Occipital lobe (tissue), 2 donors: ENCODE results near the gene SCFD1. TPM values are rescaled to one million over a fixed set of nuclear protein-coding genes. Genes with fewer than 3 reads are reported as not detected.

ENCODE experiments used
- DNase-seq: peaks from one replicate; lab custom pipeline; 2025; lab: John Stamatoyannopoulos, UW
- total RNA-seq: library from RNA; depleted of rRNA; stranded (reverse); fragments of >200 nt; gene quantifications from one replicate; pipeline ENCODE4 v1.2.3, GENCODE V29; 2014

The SCFD1 gene
- total RNA-seq, 1 donor from 2014 or later = 195 TPM

DNA sequence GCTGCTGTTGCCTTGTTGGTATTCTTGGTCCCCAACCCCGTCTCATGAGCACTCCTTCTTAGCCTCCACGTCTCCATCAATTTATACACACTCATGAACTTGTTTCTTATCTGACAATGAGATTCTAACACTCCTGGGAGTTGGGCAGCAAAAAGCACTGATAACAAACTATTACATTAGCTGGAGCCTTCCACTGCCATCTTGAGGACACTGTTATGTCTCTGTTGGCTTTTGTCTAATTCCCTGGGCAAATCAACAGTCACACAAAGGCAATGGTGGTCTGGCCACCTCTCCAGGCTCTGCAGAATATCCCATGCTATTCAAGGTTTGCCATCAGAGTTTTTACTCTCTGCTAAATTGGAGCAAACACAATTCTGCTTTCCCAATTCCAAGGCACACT lies 134.5 kb downstream of the SCFD1 start:
- no peak for DNase-seq

DNA sequence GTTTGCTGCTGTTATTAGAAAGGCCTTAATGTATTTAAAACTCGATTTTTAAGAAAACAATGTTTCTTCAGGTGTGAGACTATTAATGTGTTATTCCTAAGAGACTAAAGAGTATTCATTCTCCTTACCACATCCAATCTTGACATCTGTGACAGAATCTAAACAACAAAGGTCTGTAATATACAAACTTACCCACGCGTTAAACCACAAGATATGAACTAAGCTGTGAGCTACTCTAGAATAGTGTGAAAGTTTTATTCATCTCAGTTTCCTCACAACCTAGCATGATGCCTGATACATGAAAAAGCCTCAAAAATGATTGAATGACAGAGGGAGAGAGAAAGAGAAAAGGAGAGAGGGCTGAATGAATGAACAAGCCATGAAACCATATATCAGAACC lies 135.0 kb downstream of the SCFD1 start:
- DNase-seq = no peak

DNA sequence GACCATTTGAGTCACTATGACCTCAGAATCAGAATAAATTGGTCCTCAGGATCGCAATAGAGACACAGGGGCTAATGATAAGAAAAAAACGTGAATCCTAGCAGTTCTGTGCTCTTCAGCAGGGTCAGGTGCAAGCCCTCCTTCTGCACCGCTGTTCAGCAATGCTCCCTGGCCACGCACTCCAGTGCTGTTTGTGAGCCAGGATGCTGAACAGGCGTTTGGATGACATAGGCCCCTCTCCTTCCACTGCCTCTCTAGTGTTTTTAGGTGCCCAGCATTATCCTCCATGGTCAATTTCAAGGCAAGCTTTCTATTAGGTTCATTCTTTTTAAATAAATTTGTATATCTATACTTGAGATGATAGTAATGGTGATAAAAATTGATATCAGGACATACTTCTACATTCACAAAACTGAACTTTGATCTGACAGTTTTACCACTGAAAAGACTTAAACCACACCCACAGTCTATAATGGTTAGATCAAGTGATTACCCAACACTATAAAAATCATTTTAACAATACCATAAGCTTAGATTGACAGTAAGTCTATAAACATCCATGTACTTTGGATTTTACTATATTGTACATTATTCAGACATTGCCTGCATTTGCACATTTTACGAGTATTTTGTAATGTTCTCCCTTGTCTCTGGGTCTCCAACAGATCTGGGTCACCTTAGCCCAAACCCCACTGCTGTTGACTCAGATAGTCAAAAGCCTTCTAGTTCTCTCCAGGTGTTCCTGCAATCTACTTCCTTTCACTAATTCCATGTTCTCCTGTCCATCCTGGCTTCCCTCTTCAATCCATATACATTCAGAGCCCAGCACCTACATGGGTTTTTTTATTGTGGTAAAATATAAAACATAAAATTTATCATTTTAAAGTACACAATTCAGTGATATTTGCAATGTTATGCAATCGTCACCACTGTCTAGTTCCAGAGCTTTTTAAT lies 137.3 kb downstream of the SCFD1 start:
- DNase-seq = no peak

DNA sequence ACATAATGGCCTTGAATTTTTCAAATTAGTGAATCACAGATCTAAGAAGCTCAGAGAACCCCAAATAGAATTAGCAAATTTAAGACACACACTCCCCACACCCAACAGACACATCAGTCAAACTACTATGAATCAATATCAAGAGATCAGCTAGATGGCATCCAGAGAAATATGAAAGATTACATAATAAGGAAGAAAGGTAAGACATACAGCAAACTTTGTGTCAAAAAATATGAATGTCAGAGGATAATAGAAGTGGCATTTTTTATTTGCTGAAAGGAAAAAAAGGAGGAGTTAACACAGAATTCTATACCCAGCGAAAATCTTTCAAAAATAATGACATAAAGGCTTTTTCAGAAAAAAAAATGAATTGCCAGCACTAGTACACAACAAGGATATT lies 141.8 kb downstream of the SCFD1 start:
- DNase-seq = no peak

DNA sequence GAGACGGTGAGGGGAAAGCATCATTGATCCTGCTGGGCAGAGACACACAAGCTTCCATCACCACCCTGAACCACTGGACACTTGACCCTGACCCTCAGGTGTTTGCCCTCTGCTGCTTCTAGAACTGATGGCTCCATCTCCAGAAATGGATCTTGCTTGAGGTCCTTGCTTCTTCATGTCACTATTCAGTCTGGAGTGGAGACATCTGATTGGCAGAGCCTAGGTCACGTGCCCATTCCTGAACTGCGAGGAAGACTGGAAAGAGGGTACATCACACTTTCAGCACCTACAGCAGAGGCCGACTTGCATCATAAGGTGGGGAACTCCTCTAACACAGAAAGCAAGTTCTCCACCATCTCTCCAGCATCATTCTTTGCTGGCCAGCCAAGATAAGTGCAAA lies 145.5 kb downstream of the SCFD1 start:
- DNase-seq = no peak

DNA sequence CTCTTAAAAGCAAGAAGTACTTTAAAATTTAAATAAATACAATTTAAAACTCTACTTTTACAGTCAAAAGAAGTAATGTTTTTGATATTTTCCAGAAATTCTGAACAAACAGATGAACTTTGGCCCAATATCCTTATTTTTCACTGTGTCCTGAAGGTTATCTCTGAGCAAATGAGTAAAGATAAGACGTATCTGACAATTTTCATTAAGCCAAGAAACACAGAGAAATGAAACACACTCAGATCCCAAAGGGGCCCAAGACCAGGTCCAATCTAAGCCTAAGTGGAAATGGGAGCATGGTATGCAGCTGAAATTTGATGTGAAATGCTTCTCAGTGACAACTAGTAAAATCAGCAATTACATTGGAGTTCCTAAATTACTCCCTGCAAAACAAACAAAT lies 146.7 kb downstream of the SCFD1 start:
- DNase-seq = no peak

DNA sequence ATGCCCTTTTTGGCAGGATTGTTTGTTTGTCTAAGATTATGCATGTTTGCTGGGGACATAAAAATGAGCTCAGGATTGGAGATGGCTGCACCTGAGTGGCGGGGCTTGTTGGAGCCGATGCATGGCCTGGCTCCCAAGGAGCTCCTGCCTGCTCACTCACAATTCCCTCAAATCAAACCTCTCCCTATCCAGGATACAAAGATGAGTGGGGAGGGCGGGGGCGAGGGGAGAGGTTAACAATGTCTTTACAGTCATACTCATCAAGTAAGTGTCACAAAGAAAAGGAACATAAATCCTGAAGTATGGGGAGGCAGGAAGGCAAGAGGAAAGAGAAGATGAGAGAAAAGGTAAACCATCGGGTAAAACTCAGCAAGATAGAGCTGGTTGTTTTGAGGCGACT lies 148.3 kb downstream of the SCFD1 start:
- DNase-seq = no peak

DNA sequence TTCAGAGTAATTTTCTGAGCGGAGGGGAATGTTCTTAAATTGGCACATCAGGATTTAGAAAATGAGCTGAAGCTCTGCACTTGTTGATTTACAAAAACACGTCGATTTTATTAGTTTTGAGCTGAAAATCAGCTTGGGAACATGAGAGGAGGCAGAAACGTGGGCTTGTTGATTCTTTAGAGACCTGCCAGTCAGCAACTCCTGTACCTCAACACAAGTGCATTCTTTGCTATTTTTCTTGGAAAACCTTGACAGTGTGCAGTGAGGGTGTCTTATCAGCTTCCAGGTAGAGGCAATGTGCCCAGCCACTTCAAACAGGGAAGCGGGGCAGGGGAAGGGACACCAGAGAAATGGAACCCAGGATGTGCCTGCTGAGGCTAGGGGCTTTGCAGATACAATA lies 149.5 kb downstream of the SCFD1 start:
- DNase-seq = no peak

DNA sequence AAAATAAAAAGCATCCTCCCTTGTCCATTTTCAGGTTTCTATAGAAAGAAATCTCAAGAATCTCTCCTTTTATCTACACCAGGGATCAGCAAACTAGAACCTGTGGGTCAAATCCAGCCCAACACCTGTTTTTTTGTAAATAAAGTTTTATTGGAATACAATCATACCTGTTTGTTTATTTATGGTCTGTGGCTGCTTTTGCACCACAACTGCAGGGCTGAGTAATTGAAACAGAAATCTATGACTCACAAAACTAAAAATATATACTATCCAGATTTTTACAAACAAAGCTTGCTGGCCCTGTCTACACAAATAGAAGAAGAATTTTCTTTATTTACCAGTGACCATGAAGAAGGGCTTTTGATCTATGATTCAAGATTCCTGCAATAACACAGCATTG lies 157.1 kb downstream of the SCFD1 start:
- no peak for DNase-seq

Other genes starting within 250 kb of the SCFD1 start
- 59.0 TPM for gene G2E3, start 63.2 kb upstream of the SCFD1 start, total RNA-seq